ENCODE results near the gene GSAP.

GSAP gene

GRCh38 chr7:77327067-77327931 lies 88.8 kb downstream of the GSAP start:
- DNase-seq (ENCODE audit: low read depth), result no peak

- no peak for DNase-seq (ENCODE audit: low read depth)
Measured at GRCh38 chr7:77326131-77326530, 90.0 kb downstream of the GSAP start.

DNA sequence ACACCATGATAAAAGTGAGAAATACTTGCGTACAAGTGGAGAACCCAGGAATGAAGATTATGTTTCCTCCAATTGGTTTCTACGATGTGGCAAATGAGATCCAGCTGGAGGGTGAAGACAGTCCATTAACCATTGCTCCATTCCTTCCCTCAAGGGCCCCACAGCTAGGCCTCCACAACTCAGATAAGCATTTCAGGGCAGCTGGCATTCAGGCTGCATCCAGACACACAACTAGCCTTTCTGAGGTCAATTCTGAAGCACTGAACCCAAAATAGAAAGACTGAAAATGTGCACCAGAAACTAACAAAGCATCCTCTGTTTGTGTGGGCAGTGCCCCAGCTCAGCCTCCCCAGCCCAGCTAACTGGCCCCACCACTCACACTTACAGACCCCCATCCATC lies 94.8 kb downstream of the GSAP start:
- DNase-seq (ENCODE audit: low read depth), result no peak

DNA sequence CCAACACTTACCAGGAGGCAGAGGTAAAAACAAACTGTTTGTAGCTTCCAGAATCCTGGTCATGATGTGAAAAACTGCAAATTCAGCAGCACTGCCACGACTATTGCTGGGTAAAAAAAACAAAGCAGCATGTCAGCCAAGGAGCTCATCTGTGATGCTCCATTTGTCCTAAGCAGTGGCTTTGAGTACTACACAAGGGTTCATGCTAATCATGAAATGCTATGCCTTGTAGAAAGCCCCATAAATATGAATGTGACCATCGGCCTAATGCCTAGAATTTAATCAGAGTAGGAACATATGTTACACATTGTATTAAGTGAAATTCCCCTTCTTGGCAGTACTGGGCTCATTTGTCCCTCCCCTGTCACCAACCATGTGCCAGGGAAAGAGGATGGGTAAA lies 95.4 kb downstream of the GSAP start:
- DNase-seq (ENCODE audit: low read depth), result no peak

GRCh38 chr7:77320137-77320536 lies 96.0 kb downstream of the GSAP start:
- DNase-seq (ENCODE audit: low read depth), result no peak

DNA sequence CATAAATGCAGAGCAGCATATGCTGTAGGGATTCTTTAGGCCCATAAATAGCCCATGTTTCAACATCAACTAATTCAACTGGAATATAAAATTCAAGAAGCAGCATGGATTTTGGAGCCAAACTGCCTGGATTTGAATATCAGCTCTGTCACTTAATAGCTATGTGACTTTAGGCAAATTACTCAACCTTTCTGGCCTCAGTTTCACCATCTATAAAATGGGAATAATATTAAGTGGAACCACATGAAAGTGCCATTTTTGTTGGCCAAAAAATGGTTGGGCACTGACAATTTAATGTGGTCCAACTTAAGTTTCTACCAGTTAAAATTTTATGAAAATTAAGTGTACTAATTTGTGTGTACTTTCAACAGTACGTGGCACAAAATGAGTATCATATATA lies 98.1 kb downstream of the GSAP start:
- DNase-seq (ENCODE audit: low read depth), result no peak

DNA sequence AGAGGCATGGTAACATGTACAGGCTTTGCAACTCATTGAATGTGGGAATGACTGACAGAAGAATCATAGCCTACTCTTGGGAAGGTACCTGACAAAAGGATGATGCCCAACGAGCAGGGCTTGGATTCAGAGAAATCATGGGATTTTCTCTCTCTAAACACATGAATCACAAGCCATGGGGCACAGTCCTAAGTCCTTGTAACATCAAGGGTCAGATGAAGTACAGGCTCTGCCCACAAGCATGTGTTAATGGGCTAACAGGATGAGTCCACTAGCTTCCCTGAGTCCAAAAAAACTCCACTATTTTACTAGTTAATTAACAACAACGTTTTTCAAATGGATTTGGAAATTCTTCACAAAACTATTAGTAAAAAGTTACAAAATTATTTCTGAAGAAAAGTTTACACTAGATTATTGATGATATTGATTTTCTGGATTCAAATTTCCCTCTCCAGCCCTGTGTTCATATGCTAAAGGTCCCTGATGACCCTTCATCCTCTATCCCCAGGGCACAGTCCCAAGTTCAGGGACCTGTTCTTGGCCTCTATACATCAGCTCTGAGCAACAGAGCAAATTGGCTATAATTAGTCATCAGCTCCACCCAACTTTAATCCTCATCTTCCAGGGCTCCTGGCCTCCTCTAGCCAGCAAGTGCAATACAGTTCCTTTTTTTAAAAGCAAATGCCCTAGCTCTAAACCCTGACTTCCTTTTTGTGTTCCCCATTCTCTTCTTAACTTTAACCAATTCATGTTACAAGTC lies 99.8 kb downstream of the GSAP start:
- DNase-seq (ENCODE audit: low read depth), result no peak

- no peak for DNase-seq (ENCODE audit: low read depth)
Measured at GRCh38 chr7:77315182-77315591, 101.0 kb downstream of the GSAP start.

DNA sequence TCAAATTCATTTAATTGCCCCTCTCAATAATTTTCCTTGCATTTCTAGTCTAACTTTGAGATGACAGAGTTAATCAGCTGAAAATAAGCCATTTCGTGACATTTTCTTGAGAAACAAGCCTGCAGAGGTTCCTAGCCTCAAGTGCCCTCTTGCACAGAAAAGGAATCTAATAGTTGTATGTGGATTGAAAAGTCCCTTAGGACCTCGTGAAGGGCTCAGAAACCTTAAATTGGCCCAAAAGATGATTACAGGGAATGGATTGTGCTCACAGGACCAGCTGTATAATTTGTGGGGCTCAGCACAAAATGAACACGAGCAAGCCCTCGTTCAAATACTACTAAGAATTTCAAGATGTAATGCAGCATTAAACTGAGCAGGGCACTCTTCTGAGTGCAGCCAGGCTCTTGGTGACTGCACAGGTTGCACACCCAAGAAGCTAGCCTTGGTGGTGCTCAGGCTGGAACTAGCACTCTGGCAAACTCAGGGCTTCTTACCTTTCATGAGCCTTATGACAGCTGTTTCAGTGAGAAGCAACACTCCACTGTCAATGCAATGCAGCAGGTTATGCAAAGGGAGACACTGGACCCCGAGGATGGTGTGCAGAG lies 102.2 kb downstream of the GSAP start:
- no peak for DNase-seq (ENCODE audit: low read depth)

DNA sequence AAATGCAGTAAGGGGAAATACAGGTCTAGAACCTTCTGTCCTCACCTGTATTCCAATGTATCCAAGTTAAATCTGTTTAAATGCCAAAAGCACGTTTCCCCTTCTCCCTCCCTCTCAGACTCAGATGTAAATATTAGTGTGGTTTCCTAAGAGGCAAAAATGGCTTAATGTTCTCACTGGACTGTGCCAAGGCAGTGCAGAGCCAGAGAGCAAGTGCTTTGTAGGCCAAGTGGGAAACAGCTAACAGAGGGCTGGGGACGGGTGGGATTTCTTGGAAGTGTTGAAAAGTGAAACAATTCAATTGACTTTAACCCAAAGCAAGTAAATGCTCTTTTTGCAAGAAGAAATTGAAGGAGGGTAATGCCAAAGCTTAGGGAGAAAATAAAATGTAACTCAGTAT lies 103.1 kb downstream of the GSAP start:
- DNase-seq (ENCODE audit: low read depth), result no peak

- no peak for DNase-seq (ENCODE audit: low read depth)
Measured at GRCh38 chr7:77310982-77311381, 105.2 kb downstream of the GSAP start.

- DNase-seq (ENCODE audit: low read depth), result no peak
Measured at GRCh38 chr7:77309714-77310220, 106.4 kb downstream of the GSAP start.

- no peak for DNase-seq (ENCODE audit: low read depth)
Measured at GRCh38 chr7:77308792-77309191, 107.4 kb downstream of the GSAP start.

DNA sequence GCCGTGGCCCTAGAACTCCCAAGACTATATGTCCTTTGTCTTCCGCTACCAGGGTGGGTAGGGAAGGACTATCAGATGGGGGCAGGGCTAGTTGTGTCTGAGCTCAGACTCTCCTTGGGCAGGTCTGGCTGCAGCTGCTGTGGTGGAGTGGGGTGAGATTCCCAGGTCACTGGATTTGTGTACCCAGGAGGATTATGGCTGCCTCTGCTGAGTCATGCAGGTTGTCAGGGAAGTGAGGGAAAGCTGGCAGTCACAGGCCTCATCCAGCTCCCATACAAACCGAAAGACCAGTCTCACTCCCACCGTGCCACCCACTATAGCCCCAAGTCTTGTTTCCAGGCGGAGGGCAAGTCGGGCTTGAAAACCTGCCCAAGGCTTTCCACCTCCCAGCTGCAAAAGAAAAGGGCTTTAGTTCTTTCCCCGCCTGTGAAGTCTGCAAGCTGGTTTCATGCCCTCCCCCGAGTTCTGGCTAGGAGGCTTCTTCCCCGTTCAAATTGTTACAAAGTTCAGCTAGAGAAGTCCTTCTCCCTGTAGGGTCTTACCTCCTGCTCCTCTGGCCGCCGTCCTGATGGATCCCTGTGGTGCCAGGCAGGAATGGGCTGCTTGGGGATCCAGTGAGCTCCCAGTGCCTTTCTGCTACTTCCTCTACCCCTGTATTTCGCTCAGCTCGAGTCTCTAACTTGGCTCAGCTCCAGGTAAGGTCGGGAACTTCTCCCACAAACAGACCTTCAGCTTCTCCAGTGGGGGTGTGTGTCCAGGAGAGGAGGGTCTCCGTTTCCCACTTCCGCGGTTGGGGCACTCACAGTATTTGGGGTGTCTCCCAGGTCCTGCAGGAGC lies 109.7 kb downstream of the GSAP start:
- no peak for DNase-seq (ENCODE audit: low read depth)

DNA sequence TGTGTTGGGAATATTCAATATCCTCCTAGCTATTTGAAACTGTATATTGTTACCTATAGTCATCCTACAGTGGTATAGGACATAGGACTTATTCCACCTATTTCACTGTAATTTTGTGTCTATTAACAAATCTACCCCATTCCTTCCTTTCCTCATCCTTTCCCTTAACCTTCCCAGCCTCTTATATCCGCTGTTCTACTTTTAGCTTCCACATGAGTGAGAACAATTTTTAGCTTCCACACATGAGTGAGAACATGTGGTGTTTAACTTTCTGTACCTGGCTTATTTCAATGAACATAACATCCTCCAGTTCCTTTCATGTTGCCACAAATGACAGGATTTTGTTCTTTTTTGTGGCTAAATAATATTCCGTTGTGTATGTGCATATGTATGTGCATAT lies 120.6 kb downstream of the GSAP start:
- DNase-seq (ENCODE audit: low read depth), result no peak

- DNase-seq (ENCODE audit: low read depth), result no peak
Measured at GRCh38 chr7:77293046-77293445, 123.1 kb downstream of the GSAP start.

- DNase-seq (ENCODE audit: low read depth), result no peak
Measured at GRCh38 chr7:77290425-77290824, 125.7 kb downstream of the GSAP start.

DNA sequence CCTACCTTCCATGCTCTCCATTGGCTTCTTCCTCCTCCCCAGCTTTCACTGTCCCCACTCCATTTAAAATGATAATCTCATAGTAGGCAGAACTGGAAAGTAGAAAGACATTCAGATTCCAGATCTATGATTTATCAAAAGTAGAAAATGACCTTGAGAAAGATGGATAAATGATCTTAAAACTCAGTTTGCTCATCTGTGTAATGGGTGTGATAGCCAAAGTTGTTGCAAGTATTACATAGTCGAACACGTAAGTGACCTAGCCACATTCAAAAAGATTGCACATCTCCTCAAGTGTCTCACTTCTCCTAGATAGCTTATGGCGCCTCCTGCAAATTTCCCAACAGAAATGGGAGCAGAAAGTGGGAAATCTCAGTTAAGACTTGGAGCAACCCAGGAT lies 126.8 kb downstream of the GSAP start:
- DNase-seq (ENCODE audit: low read depth), result no peak

DNA sequence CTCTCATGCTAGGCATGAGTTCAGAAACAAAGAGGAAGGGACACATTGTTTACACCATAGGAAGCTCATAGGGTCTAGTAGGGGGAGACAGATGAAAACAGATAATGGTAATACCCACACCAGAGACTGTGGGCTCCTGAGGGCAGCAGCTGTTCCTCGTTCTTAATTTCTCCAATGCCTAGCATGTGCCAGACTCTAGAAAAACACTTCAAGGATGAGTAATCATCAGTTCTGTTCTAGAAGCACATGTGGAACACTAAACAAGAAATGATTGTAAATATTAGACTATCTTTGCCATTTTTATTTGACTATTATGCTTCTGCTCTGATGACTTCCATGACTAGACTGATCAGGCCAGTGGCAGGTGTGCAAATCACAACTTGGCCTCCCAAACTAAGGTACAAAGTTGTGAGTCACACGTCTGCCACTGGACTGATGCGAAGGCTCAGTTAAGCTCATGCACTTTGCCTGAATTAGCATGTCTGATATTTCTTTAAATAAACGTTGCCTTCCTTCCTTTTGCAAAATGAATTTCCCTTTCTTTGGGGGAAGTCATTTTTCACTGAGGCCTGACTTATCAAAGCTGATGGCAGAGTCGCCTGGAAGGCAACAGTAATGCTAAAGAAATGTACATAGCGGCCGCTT lies 127.4 kb downstream of the GSAP start:
- DNase-seq (ENCODE audit: low read depth), result no peak

DNA sequence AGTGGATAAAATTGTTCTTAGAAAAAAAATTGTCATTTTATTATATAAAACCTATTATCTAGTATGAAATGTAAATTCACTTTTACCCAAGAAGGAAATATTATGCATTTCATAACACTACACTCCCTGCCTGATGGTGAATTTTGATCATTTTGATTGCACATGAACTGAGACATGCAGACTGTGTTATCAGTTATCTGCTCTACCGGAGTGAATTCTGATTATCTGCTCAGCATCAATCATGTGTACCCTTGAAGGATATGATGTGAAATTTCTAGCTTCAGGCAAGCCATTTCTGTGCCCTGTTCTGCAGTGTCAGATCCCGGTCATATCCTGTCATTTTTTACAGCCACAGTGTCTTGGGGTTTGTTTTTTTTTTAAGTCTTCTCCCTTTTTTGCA lies 131.5 kb downstream of the GSAP start:
- no peak for DNase-seq (ENCODE audit: low read depth)

GRCh38 chr7:77284005-77284404 lies 132.1 kb downstream of the GSAP start:
- DNase-seq (ENCODE audit: low read depth), result no peak
